HepG2 (cell line): ENCODE data around the gene MDH1B. TPM values are rescaled to one million over a fixed set of nuclear protein-coding genes. Genes with fewer than 3 reads are reported as not detected.

Source experiments
- ATAC-seq: fragments of 200-7000 bp; cut with Tn5 transposase; 3 replicates; pipeline ENCODE4 v1.9.1; 2020; ENCODE audit warnings: mild to moderate bottlenecking, moderate library complexity
- BruUV-seq: library from RNA; stranded (reverse); fragments of 400-500 nt; replicated peaks from 2 replicates; lab custom pipeline; 2021; lab: Mats Ljungman, UMichigan
- CTCF ChIA-PET: fragments of 300-600 bp; formaldehyde crosslinking; extraction: SDS; loops from one replicate; lab custom pipeline; 2021; ENCODE audit warnings: low total read pairs, inconsistent platforms, low intra/inter-chr PET ratio; lab: Yijun Ruan, JAX
- POLR2A ChIA-PET: fragments of 350-600 bp; sonication (Branson Sonifier 250); formaldehyde crosslinking; loops from one replicate; lab custom pipeline; 2020; ENCODE audit warnings: antibody characterized with exemption, inconsistent platforms; lab: Yijun Ruan, JAX
- DNase-seq: peaks from one replicate; pipeline ENCODE4 v3.0.0-alpha.2; 2015; ENCODE audit warnings: low spot score
- FAIRE-seq: peaks from 3 replicates; lab custom pipeline; 2011; peaks lifted over from hg19 to GRCh38; lab: Jason Lieb, UNC
- H2AFZ ChIP-seq: one replicate; pipeline ENCODE4 v1.6.1; 2011; ENCODE audit warnings: low read length, inconsistent platforms
- H3K27ac ChIP-seq: fragments of 300-600 bp; 3 replicates; pipeline ENCODE4 v1.8.0; 2011; ENCODE audit warnings: mixed run types, mild to moderate bottlenecking, mixed read lengths, low read length, inconsistent platforms; ENCODE audit not compliant: insufficient read depth; ENCODE audit errors: extremely low read length
- H3K27me3 ChIP-seq, 2 experiments: fragments of 200-600 bp in 1 of 2; 2 replicates in 1 of 2; 3 replicates in 1 of 2; pipeline versions ENCODE4 v1.6.0 to v1.8.0; 2011; ENCODE audit warnings: low read length in 2 of 2, mild to moderate bottlenecking in 2 of 2, moderate library complexity in 2 of 2, inconsistent platforms in 1 of 2; ENCODE audit not compliant: insufficient read depth in 2 of 2, control insufficient read depth in 1 of 2
- H3K36me3 ChIP-seq, 2 experiments: fragments of 200-600 bp in 1 of 2; replicated peaks in 1 of 2; 2 replicates in 1 of 2; 3 replicates in 1 of 2; pipeline versions ENCODE4 v1.5.1 to v1.8.0; 2011; ENCODE audit warnings: low read length in 2 of 2, inconsistent platforms in 1 of 2; ENCODE audit not compliant: insufficient read depth in 2 of 2, control insufficient read depth in 1 of 2
- H3K4me1 ChIP-seq: 2 replicates; pipeline ENCODE4 v1.5.1; 2012; ENCODE audit warnings: low read length, inconsistent platforms; ENCODE audit not compliant: insufficient read depth
- H3K4me2 ChIP-seq: 2 replicates; pipeline ENCODE4 v1.6.0; 2011; ENCODE audit warnings: low read depth, low read length, inconsistent platforms
- H3K4me3 ChIP-seq, 3 experiments: fragments of 200-600 bp in 1 of 3; sonication (generic), shearing (Covaris generic) in 1 of 3; replicated peaks in 1 of 3; 2 replicates each; pipeline ENCODE4 v1.5.1; 2011 to 2016; ENCODE audit warnings: low read length in 3 of 3, inconsistent platforms in 2 of 3, low read depth in 2 of 3, mild to moderate bottlenecking in 2 of 3, control low read depth in 1 of 3, mixed read lengths in 1 of 3; ENCODE audit not compliant: insufficient read depth in 1 of 3
- H3K79me2 ChIP-seq: one replicate; pipeline ENCODE4 v1.6.1; 2011; ENCODE audit warnings: low read length, inconsistent platforms; ENCODE audit not compliant: insufficient read depth
- H3K9ac ChIP-seq: 2 replicates; pipeline ENCODE4 v1.6.0; 2011; ENCODE audit warnings: mild to moderate bottlenecking, low read depth, low read length, inconsistent platforms; ENCODE audit not compliant: insufficient read depth
- H3K9me3 ChIP-seq: 2 replicates; pipeline ENCODE4 v1.5.1; 2012; ENCODE audit warnings: mild to moderate bottlenecking, low read length
- H4K20me1 ChIP-seq: 2 replicates; pipeline ENCODE4 v1.6.0; 2011; ENCODE audit warnings: inconsistent platforms, mild to moderate bottlenecking, low read length, moderate library complexity; ENCODE audit not compliant: insufficient read depth
- CC2D1A ChIP-seq: sonication (generic); formaldehyde crosslinking; IDR thresholded peaks from 2 replicates; pipeline ENCODE4 v1.8.1; 2023; ENCODE audit warnings: mild to moderate bottlenecking, missing genetic modification reagents
- FOSL1 ChIP-seq: sonication (generic); formaldehyde crosslinking; IDR thresholded peaks from 2 replicates; pipeline ENCODE4 v1.9.0; 2021; ENCODE audit warnings: missing genetic modification reagents, borderline replicate concordance
- KLF12 ChIP-seq: sonication (generic); formaldehyde crosslinking; IDR thresholded peaks from 2 replicates; pipeline ENCODE4 v1.4.0; 2020; ENCODE audit warnings: missing genetic modification reagents, borderline replicate concordance
- ZNF10 ChIP-seq: sonication (generic); formaldehyde crosslinking; IDR thresholded peaks from 2 replicates; pipeline ENCODE4 v1.4.0; 2020; ENCODE audit warnings: mild to moderate bottlenecking, low read depth, missing genetic modification reagents, borderline replicate concordance
- ZNF3 ChIP-seq: IDR thresholded peaks from 2 replicates; pipeline ENCODE4 v1.7.0; 2017; ENCODE audit warnings: inconsistent platforms
- WGBS: methylation state at CpG from one replicate; pipeline ENCODE4 v1.1.6; 2017; ENCODE audit warnings: low lambda C conversion rate; 5-methylcytosine and 5-hydroxymethylcytosine counted together
- in situ Hi-C: cut with HindIII; loops from 2 replicates; pipeline ENCODE4 v1.10.0; 2017; ENCODE audit warnings: low pct_unique_long_range_greater_than_20kb; ENCODE audit not compliant: extremely low pct_ligation_motif_present
- intact Hi-C: fragments of 100-400 bp; cut with micrococcal nuclease; formaldehyde crosslinking; loops from one replicate; pipeline ENCODE4 v1.10.0; 2022; ENCODE audit not compliant: unreplicated experiment
- polyA plus RNA-seq, 8 experiments: library from polyadenylated mRNA; depleted of rRNA in 3 of 8; stranded (reverse) in 7 of 8; unstranded in 1 of 8; fragments of >200 nt; fragmentation: Illumina TruSeq in 4 of 8; extraction: Trizol in 4 of 8; gene quantifications; 2 replicates each; pipeline versions ENCODE4 v1.2.1 to v1.2.3, GENCODE V29; 2011 to 2016; ENCODE audit warnings: low read depth in 4 of 8, missing spikeins in 1 of 8, mixed read lengths in 1 of 8; ENCODE audit not compliant: insufficient read depth in 1 of 8
- total RNA-seq, 5 experiments: library from RNA; depleted of rRNA; stranded (reverse); fragments of >200 nt; fragmentation: Illumina TruSeq; extraction: Trizol; gene quantifications; 2 replicates each; pipeline ENCODE4 v1.2.3, GENCODE V29; 2016; ENCODE audit warnings: low read depth in 1 of 5
- TF ChIP-seq, protein P1 (sequence below): sonication (generic); formaldehyde crosslinking; IDR thresholded peaks from 2 replicates; pipeline ENCODE4 v1.8.1; 2023; ENCODE audit warnings: missing genetic modification reagents, inconsistent platforms, borderline replicate concordance
- TF ChIP-seq, protein P2 (sequence below): sonication (generic); formaldehyde crosslinking; IDR thresholded peaks from 2 replicates; pipeline ENCODE4 v1.4.0; 2020; ENCODE audit warnings: missing genetic modification reagents

Gene MDH1B
- total and polyA plus RNA-seq, 2 of the 13 experiments (the other 11 are each of a cell fraction or from before 2014, with no cell fraction given): 0.17 to 0.86 TPM

DNA sequence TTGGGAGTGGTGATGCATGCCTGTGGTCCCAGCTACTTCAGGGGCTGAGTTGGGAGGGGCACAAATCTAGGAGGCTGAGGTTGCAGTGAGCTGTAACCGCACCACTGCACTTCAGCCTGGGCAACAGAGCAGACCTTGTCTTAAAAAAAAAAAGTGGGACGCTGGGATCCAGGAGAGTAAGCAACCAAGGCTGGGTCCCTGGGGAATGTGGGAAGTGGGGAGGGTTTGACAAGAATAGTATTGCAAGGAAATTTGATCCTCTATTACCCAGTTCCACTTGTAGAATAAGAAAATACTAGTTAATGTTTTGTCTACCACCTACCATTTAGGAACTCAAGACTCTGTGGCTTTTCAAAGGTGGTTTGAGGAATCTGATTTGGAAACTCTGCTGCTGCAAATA lies 25.9 kb downstream of the MDH1B start:
- BruUV-seq: no TSS peak
- no peaks in the 10 kb centered on the region for H4K20me1 ChIP-seq
- intact Hi-C loops: no loop called here
- CTCF ChIA-PET: no interaction called here
- ATAC-seq: no peak
- no peak overlapping the region for H3K9ac ChIP-seq
- POLR2A ChIA-PET: no interaction called here
- no peaks in the 10 kb centered on the region for H3K27me3 ChIP-seq
- H3K4me1 ChIP-seq: no peaks in the 10 kb centered on the region
- H3K4me3 ChIP-seq: no peak overlapping the region
- H3K79me2 ChIP-seq: no peaks in the 10 kb centered on the region
- no peaks in the 10 kb centered on the region for H3K9me3 ChIP-seq
- no peak overlapping the region for H2AFZ ChIP-seq
- TF ChIP-seq CC2D1A (CRISPR knock-in tag) (no peak), ZNF10 (no peak), KLF12 (CRISPR knock-in tag) (no peak), ZNF3 (CRISPR knock-in tag) (no peak), FOSL1 (no peak)
- TF ChIP-seq, protein P1, sequence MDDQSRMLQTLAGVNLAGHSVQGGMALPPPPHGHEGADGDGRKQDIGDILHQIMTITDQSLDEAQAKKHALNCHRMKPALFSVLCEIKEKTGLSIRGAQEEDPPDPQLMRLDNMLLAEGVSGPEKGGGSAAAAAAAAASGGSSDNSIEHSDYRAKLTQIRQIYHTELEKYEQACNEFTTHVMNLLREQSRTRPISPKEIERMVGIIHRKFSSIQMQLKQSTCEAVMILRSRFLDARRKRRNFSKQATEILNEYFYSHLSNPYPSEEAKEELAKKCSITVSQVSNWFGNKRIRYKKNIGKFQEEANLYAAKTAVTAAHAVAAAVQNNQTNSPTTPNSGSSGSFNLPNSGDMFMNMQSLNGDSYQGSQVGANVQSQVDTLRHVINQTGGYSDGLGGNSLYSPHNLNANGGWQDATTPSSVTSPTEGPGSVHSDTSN (CRISPR knock-in tag): no peak
- TF ChIP-seq, protein P2, sequence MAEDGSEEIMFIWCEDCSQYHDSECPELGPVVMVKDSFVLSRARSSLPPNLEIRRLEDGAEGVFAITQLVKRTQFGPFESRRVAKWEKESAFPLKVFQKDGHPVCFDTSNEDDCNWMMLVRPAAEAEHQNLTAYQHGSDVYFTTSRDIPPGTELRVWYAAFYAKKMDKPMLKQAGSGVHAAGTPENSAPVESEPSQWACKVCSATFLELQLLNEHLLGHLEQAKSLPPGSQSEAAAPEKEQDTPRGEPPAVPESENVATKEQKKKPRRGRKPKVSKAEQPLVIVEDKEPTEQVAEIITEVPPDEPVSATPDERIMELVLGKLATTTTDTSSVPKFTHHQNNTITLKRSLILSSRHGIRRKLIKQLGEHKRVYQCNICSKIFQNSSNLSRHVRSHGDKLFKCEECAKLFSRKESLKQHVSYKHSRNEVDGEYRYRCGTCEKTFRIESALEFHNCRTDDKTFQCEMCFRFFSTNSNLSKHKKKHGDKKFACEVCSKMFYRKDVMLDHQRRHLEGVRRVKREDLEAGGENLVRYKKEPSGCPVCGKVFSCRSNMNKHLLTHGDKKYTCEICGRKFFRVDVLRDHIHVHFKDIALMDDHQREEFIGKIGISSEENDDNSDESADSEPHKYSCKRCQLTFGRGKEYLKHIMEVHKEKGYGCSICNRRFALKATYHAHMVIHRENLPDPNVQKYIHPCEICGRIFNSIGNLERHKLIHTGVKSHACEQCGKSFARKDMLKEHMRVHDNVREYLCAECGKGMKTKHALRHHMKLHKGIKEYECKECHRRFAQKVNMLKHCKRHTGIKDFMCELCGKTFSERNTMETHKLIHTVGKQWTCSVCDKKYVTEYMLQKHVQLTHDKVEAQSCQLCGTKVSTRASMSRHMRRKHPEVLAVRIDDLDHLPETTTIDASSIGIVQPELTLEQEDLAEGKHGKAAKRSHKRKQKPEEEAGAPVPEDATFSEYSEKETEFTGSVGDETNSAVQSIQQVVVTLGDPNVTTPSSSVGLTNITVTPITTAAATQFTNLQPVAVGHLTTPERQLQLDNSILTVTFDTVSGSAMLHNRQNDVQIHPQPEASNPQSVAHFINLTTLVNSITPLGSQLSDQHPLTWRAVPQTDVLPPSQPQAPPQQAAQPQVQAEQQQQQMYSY (CRISPR knock-in tag): no peak
- TF ChIP-seq, all 625 proteins: peak for 0
- no peak for FAIRE-seq
- 10% methylated on average over 2 of the region's 2 CpGs for WGBS
- no peak overlapping the region for H3K4me2 ChIP-seq
- in situ Hi-C loops: no loop called here
- H3K36me3 ChIP-seq: no peaks in the 10 kb centered on the region
- no peak overlapping the region for H3K27ac ChIP-seq
- DNase-seq: no peak
